ENCODE results near the gene MRPS34.

Gene MRPS34

GRCh38 chr16:1781254-1781653 is 8.3 kb upstream of the MRPS34 start:
- no peak for DNase-seq

- DNase-seq = no peak
Observed at GRCh38 chr16:1780677-1781072, 7.7 kb upstream of the MRPS34 start.

GRCh38 chr16:1779741-1780676 is 7.1 kb upstream of the MRPS34 start:
- no peak for DNase-seq

DNA sequence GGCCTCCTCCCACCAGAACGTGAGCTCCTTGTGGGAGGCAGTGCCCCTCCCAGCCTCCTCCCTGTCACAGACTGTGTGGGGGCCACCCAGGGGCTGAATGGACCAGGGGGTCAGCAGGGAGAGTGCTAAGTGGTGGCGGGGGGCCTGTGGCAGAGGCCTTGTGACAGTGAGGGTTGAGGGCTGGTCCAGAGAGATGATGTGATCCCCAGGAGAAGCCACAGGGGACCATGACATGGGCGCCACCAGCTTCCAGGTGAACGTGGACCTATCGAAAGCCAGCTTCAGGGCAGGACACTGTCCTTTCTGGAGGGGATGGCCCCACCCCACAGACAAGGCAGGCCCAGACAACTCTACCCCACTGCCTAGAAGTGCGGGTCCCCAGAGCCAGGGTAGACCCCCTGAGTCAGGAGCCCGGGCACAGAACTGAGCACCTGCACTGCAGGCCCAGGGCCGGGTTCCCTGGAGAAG is 6.3 kb upstream of the MRPS34 start:
- DNase-seq = no peak

GRCh38 chr16:1778200-1779179 is 5.6 kb upstream of the MRPS34 start:
- DNase-seq = no peak

DNA sequence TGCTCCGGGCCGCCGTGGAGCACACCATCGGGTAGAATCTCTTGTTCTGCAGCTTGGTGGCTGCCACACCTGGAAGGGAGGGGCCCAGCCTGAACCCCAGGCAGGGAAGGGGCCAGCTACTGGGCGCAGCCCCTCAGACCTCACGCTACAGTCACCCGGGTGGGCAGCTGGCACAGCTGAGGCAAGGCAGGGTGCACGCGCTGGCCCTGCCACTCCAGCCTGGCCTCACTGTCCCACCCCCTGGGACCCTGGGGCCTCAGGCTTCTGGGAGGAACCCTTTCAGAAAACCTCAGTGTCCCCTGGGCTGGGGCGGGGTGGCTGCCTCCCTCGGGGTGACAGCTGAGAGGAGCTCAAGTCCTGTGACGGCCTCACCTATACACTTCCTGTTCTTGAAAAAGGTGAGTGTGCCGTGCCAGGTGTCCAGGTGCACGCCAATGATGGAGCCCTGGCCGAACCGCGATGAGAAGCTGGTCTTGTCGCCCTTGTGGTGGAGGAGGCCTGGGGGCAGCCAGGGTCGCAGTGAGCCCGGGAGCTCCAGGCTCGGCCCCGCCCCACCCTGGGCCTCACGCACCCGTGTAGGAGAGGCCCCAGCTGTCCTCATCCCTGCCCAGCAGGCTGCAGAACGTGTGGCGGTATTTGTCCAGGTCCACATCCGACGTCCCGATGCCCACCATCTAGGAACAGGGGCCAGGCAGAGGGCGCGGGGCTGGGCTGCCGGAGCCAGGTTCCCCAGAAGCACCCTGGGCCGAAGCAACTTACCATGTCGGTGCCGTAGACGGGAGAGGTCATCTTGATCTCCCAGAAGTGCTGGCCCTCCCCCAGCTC is 4.7 kb upstream of the MRPS34 start:
- DNase-seq = no peak

GRCh38 chr16:1776991-1777374 is 4.0 kb upstream of the MRPS34 start:
- DNase-seq = no peak

GRCh38 chr16:1776672-1776955 is 3.7 kb upstream of the MRPS34 start:
- no peak for DNase-seq

GRCh38 chr16:1775846-1776671 is 3.1 kb upstream of the MRPS34 start:
- no peak for DNase-seq

- DNase-seq = no peak
Observed at GRCh38 chr16:1775006-1775845, 2.3 kb upstream of the MRPS34 start.

DNA sequence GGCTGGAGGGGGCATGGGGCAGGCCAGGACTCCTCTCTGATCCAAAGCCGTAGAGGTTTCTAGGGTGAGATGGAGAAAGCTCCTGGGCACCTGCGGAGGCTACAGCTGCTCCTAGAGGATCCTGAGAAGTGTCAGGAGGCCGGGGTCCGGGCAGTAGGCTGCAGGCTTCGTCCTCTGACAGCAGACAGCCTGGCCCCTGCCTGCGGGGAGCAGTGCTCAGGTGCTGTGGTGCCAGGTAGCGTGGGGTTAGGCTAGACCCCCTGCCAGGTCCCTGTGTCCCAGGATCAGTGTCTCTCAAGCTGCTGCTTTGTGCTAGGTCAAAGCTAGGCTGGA is 1.5 kb upstream of the MRPS34 start:
- DNase-seq = no peak

DNA sequence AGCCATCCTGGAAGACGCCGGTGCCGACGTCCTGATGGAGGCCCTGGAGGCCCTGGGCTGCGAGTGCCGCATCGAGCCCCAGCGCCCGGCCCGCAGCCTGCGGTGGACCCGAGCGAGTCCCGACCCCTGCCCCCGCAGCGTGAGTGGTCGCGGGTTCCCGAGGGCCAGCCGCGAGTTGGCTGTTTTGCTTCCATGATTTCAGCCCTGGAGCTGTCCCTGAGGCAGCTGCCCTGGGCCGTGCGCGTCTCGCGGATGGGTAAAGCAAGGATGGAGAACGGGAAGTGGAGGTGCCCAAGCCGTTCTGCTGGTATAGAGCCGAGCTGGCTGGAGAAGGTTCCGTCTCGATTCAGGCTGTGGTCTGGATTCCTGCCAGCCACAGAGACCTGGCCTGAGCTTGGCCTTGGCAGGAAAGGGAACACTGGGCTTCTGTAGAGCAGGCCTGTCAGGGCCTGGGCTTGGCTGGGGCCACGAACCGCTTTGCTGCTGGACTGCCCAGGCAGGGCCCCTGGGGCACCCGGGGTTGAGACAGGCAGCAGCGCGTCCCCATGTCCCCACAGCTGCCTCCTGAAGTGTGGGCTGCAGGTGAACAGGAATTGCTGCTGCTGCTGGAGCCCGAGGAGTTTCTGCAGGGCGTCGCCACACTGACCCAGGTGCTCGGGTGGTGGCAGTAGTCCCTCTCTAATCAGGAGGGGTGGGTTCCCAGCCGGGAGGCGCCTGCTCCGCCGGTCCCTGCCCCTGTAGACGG is 941 bp upstream of the MRPS34 start:
- DNase-seq = no peak

DNA sequence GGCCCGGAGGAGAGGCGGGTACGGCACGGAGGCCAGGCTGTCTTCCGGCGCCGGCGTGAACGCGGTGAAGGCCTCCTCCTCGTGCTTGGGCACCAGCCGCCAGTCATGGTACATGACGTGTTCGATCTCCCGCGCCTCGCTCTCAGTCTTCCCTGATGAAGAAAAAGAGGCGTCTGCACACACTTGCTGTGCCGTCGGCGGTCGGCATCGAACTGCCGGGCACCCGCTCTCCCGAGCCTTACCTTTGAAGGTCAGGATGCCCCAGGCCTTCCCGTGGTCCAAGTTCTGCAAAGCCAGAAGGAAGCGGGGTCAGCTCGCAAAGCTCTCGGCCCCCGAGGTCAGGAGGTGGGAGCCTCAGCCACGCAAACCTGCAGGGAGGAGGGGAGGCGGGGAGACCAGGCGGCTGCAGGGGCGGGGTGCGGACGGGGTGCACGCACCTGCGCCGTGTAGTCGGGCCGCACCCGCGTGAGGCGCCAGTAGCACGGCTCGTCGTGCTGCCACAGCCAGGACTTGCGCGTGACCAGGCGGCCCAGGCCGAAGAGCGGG is 499 bp downstream of the MRPS34 start, which contains the start of gene EME2:
Gene EME2, plus strand, starts transcription at position 449 of the 546 bp plus-strand sequence. CDS start 418 bp downstream, outside the sequence.
- DNase-seq = no peak

DNA sequence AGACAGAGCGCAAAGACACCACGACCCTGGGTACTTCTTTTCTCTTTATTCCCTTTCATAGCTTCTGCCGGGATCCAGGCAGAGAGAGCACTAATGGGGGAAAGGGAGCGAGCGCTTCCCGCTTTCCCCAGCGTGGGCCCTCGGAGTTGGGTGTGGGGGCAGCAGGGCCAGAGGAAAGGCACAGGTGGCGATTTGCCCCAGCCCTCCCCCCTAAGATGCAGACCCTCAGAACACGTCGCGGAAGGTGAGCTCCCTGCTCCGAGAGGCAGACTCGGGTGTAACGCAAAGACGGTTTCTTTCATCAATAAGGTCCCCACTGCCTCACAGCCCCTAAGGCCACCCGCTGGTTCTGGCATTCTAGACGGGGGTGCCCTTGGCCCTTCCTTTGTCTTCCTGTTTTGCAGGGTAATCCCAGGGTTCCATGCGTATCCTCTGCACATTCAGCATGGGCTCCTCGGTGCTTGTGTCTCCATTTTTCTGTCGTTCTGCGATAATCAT is 1.0 kb downstream of the MRPS34 start:
- no peak for DNase-seq

GRCh38 chr16:1771188-1771863 is 1.6 kb downstream of the MRPS34 start, which contains the start of gene NME3:
TSS of gene NME3 (minus strand) at chr16:1771543. CDS start at chr16:1771534, 9 bp downstream.
- no peak for DNase-seq

GRCh38 chr16:1770328-1771187 is 2.4 kb downstream of the MRPS34 start:
- DNase-seq = no peak

DNA sequence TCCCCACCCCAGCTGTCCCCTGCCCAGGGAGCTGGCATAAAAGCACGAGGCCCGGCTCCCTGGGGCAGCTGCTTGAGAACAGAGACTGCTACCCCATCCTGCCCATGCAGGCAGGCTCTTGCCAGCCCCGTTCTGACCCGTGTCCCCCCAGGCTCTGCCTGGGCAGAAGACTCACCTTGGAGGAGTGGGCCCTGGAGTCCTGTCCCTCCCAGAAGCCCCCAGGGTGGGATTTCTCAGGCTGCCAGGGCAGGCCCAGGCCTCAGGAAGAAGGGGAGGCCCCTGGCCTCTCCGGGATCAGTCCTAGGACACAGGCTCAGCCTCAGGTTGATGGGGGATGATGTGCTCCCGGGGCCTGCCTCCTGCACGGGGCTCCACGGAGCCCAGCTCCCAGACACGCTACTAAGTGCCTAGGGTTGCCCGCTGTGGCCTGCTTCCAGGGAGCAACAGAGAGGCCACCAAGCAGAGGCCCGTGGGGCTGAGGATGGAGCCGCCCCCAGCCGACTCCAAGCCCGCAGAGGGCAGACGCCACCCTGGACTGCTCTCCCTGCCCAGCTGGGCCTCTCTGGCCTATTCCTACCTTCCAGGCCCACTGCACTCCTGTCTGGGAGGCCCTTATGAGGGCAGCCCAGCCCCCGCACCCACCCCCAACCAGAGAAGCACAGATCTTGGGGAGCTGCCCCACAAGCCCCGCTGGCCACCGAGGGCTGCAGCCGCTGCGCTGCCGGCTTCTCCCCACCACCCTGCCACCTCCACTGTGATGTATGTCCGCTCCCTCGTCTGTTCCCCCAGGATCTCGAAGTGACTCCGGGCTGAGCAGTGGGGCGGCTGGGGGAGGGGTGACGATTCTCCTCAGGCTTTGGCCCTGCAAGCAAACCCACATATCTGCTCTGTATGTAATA is 3.3 kb downstream of the MRPS34 start:
- DNase-seq = no peak

All from NCI-H774 (cell line).